Gastrocnemius medialis (tissue), 4 donors: ENCODE data around the gene PDGFRB.

Experiments used
- CTCF ChIP-seq, 5 experiments: fragments of 450-650 bp in 3 of 5; fragments of 200-600 bp in 2 of 5; sonication (generic) in 2 of 5; IDR thresholded peaks in 4 of 5; conservative IDR thresholded peaks in 1 of 5; 1 replicate in 4 of 5; 2 replicates in 1 of 5; pipeline ENCODE4 v1.5.1; 2016 to 2019; ENCODE audit warnings: antibody characterized with exemption in 5 of 5, mild to moderate bottlenecking in 3 of 5, moderate library complexity in 3 of 5
- POLR2A ChIP-seq, 2 donors: fragments of 450-650 bp; IDR thresholded peaks; one replicate each; pipeline ENCODE4 v1.6.1; 2017; ENCODE audit warnings: antibody characterized with exemption in 2 of 2, mild to moderate bottlenecking in 2 of 2, moderate library complexity in 2 of 2

GRCh38 chr5:150130493-150130922, 25.1 kb downstream of the PDGFRB start:
- TF ChIP-seq CTCF (IDR thresholded peaks at IDR 0.05 in 4 of 5, conservative IDR thresholded peaks at IDR 0.05 in 1 of 5): no peak
- TF ChIP-seq POLR2A (IDR thresholded peaks at IDR 0.05): no peak
